ENCODE measurements around the gene BBOX1.
A peak's percentile ranks its signal among the peaks of the same experiment; 100 is the strongest.
"Not testable (repeated sequence)": the region's sequence is repeated elsewhere in the genome, so short reads cannot be mapped to it uniquely, and the experiment has no call there.

The BBOX1 gene

GRCh38 chr11:27040302-27041115 lies at the start of gene BBOX1:
TSS of gene BBOX1 (plus strand) at chr11:27040815. CDS start at chr11:27055431, 14,616 bp downstream.
- no peak for DNase-seq

GRCh38 chr11:26992031-26992541 lies 48.5 kb upstream of the BBOX1 start:
- no peak for DNase-seq

GRCh38 chr11:26993965-26994457 lies 46.6 kb upstream of the BBOX1 start, which contains the start of gene FIBIN:
TSS of gene FIBIN (plus strand) at chr11:26994112. CDS start at chr11:26994527, 415 bp downstream.
- no peak for DNase-seq

GRCh38 chr11:26994631-26995095 lies 46.0 kb upstream of the BBOX1 start:
- no peak for DNase-seq

- no peak for DNase-seq
Measured at GRCh38 chr11:26995701-26996460, 44.7 kb upstream of the BBOX1 start.

- no peak for DNase-seq
Measured at GRCh38 chr11:26997378-26997777, 43.2 kb upstream of the BBOX1 start.

GRCh38 chr11:27001136-27001730 lies 39.4 kb upstream of the BBOX1 start:
- DNase-seq, result not testable (repeated sequence)

- DNase-seq, result no peak
Measured at GRCh38 chr11:27002431-27002830, 38.2 kb upstream of the BBOX1 start.

- no peak for DNase-seq
Measured at GRCh38 chr11:27002838-27003237, 37.8 kb upstream of the BBOX1 start.

- no peak for DNase-seq
Measured at GRCh38 chr11:27004103-27004502, 36.5 kb upstream of the BBOX1 start.

- no peak for DNase-seq
Measured at GRCh38 chr11:27008811-27009535, 31.6 kb upstream of the BBOX1 start.

- DNase-seq, result no peak
Measured at GRCh38 chr11:27011560-27012233, 28.9 kb upstream of the BBOX1 start.

- DNase-seq, result no peak
Measured at GRCh38 chr11:27012234-27012921, 28.2 kb upstream of the BBOX1 start.

GRCh38 chr11:27013781-27014361 lies 26.7 kb upstream of the BBOX1 start:
- no peak for DNase-seq

- no peak for DNase-seq
Measured at GRCh38 chr11:27018902-27019529, 21.6 kb upstream of the BBOX1 start.

- peak; percentile 3 for DNase-seq
Measured at GRCh38 chr11:27020751-27021150, 19.9 kb upstream of the BBOX1 start.

- DNase-seq, result no peak
Measured at GRCh38 chr11:27022659-27023251, 17.9 kb upstream of the BBOX1 start.

- DNase-seq, result no peak
Measured at GRCh38 chr11:27024865-27025264, 15.8 kb upstream of the BBOX1 start.

- DNase-seq, result no peak
Measured at GRCh38 chr11:27025312-27025955, 15.2 kb upstream of the BBOX1 start.
